Ramos (cell line): ENCODE data around the gene EFCAB11.

Source experiments
- in situ Hi-C: fragments of 300-500 bp; cut with MboI; formaldehyde crosslinking; loops from one replicate; pipeline ENCODE4 v1.14.3; 2022; ENCODE audit warnings: low sequenced_read_pairs; ENCODE audit not compliant: unreplicated experiment

The EFCAB11 gene

GRCh38 chr14:89957791-89958190 lies 3.3 kb upstream of the EFCAB11 start:
- in situ Hi-C loops: no loop called here

DNA sequence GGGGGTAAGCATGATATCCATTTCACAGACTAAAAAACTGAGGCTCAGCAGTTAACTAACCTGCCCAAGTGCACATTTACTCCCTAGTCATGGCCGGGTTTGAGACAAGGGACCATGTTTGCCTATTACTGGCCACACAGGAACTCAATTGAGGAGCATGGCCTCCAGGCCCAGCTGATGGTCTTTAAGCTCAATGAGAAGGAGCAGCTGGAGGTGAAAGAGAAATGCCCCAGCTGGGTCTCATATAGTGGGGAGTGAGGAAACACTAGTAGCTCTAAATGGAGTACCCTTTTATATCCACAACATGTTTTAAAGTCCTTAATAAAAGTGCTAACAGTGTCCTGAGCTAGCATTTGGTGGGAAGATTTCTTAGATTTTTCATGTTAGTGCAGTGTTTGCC lies 2.8 kb upstream of the EFCAB11 start:
- in situ Hi-C loops: no loop called here

GRCh38 chr14:89956661-89957009 lies 2.1 kb upstream of the EFCAB11 start:
- in situ Hi-C loops: no loop called here

- in situ Hi-C loops: no loop called here
Observed at GRCh38 chr14:89955745-89956660, 1.5 kb upstream of the EFCAB11 start, which contains the start of gene TDP1. TDP1 (plus strand) TSS chr14:89955927; CDS start chr14:89963115, 7,188 bp downstream.

GRCh38 chr14:89955022-89955744 lies 653 bp upstream of the EFCAB11 start:
- in situ Hi-C loops: no loop called here

GRCh38 chr14:89953602-89954001 lies 928 bp downstream of the EFCAB11 start:
- in situ Hi-C loops: no loop called here

GRCh38 chr14:89952576-89952975 lies 2.0 kb downstream of the EFCAB11 start:
- in situ Hi-C loops: no loop called here

- in situ Hi-C loops: no loop called here
Observed at GRCh38 chr14:89947344-89947743, 7.2 kb downstream of the EFCAB11 start.

DNA sequence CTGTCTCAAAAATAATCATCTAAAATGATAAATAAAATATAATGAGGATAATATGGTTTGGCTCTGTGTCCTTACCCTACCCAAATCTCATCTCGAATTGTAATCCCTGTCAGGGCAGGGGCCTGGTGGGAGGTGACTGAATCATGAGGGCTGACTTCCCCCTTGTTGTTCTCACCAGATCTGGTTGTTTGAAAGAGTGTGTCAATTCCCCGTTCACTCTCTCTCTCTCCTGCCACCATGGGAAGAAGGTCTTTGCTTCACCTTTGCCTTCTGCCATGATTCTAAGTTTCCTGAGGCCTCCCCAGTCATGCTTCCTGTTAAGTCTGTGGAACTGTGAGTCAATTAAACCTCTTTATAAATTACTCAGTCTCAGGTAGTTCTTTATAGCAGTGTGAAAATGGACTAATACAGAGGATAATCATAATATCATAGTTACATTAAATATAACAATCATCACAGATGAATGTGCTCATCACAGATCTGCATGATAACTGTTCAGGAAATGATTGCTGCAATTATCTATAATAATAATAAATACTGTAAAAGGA lies 12.6 kb downstream of the EFCAB11 start:
- in situ Hi-C loops: no loop called here

- in situ Hi-C loops: loop anchor here (10.0 kb wide), 1 partner anchor 298 kb away; no protein-coding TSS in a partner anchor
Observed at GRCh38 chr14:89936654-89937185, 17.8 kb downstream of the EFCAB11 start.

- in situ Hi-C loops: loop anchor here (10.0 kb wide), 1 partner anchor 302 kb away; no protein-coding TSS in a partner anchor
Observed at GRCh38 chr14:89933002-89933401, 21.5 kb downstream of the EFCAB11 start.

GRCh38 chr14:89927186-89927865 lies 27.2 kb downstream of the EFCAB11 start:
- in situ Hi-C loops: no loop called here

DNA sequence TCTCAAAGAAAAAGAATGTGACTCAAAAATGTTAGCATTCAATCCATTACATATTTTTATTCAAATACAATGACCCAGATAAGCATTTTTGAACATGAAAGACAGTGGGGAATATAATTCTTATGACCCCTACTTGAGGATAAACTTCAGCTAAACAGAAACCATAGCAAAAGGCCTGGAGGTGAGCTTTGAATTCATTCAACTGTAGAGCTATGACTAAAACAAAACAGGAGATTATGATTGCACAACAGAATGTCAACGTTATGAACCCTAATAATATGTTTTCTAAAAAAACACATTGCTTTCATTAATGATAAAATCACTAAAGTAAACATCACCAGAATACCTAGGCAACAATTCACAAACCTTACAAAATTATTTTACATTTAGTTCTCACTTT lies 27.8 kb downstream of the EFCAB11 start:
- in situ Hi-C loops: no loop called here

DNA sequence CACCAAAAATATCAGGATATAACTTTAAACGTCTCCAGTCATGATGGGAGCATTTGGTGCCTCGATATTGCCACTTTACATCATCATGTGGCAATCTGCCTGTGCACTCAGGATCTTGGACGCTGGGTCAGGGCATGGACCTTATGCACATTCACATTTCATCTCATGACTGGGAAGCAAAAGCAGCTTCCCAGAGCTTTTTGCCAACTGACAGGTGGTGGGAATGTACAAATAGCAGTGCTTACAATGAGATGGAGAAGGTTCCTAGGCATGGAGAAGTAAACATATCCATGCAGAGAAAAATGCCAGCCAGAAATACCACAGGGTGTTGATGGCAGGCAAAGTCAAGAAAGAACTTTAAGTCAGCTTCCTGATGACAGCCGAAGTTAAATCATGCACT lies 30.3 kb downstream of the EFCAB11 start:
- in situ Hi-C loops: no loop called here

GRCh38 chr14:89922031-89922907 lies 32.3 kb downstream of the EFCAB11 start:
- in situ Hi-C loops: no loop called here

DNA sequence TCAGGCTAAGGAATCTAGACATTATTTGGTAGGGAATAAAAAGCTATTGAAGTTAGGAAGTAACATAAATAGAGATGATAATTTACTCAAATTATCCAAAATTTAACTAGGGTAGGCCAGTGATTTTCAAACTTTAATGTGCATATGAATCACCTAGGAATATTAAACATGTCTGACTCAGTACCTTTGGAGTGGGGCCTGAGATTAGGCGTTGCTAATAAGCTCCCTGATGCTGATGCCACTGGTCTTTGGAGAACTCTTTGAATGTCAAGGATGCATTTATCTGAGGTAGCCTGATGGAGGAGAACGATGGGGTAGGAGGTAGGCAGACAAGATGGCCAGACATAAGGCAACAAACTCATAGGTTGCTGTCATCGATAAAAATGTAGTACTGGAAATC lies 33.2 kb downstream of the EFCAB11 start:
- in situ Hi-C loops: no loop called here

DNA sequence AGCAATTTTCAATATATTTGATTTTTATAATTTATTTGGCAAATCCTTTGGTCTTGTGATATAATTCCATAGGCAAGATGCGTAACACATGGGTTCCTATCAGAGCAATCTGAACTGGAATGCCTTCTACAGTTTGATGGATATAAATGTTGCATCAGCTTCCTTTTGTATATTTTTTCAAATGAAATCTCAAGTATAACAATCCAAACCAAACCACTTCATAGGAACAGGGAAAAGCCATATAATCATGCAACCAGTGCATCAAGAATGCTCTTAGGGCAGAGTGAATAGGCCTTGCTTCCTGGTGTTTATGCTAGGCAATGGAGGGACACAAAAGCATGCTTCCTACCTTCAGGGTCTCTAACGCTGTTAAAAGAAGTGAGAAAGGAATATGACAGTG lies 34.5 kb downstream of the EFCAB11 start:
- in situ Hi-C loops: no loop called here

GRCh38 chr14:89918721-89919120 lies 35.8 kb downstream of the EFCAB11 start:
- in situ Hi-C loops: loop anchor here (10.0 kb wide), 1 partner anchor 754 kb away; no protein-coding TSS in a partner anchor
